GM12878 (cell line): ENCODE measurements around the gene SRSF1. TPM values are rescaled to one million over a fixed set of nuclear protein-coding genes. Genes with fewer than 3 reads are reported as not detected.

Source experiments
- ATAC-seq: fragments of 200-7000 bp; cut with Tn5 transposase; 3 replicates; pipeline ENCODE4 v1.9.1; 2020; ENCODE audit warnings: mild to moderate bottlenecking, moderate library complexity
- BruUV-seq: library from RNA; stranded (reverse); fragments of 400-500 nt; replicated peaks from 2 replicates; lab custom pipeline; 2021; lab: Mats Ljungman, UMichigan
- CTCF ChIA-PET: fragments of 300-600 bp; sonication (Branson Sonifier 250); formaldehyde crosslinking; extraction: SDS; loops from one replicate; lab custom pipeline; 2021; ENCODE audit warnings: inconsistent platforms; lab: Yijun Ruan, JAX
- POLR2A ChIA-PET: fragments of 350-600 bp; formaldehyde crosslinking; extraction: SDS; loops from one replicate; lab custom pipeline; 2021; ENCODE audit warnings: inconsistent platforms; lab: Charles Lee
- RAD21 ChIA-PET: fragments of 300-600 bp; sonication (Branson Sonifier 250); formaldehyde crosslinking; loops from one replicate; lab custom pipeline; 2023; ENCODE audit warnings: antibody characterized with exemption; ENCODE audit not compliant: unreplicated experiment; lab: Charles Lee
- SMC1A ChIA-PET: fragments of 300-600 bp; sonication (Branson Sonifier 250); formaldehyde crosslinking; loops from one replicate; lab custom pipeline; 2023; ENCODE audit not compliant: unreplicated experiment, uncharacterized antibody; lab: Charles Lee
- DNase-seq: peaks from one replicate; pipeline ENCODE4 v3.0.0-alpha.2; 2011; ENCODE audit warnings: low read depth, low spot score
- FAIRE-seq: peaks from 3 replicates; lab custom pipeline; 2011; peaks lifted over from hg19 to GRCh38; lab: Jason Lieb, UNC
- H2AFZ ChIP-seq: 2 replicates; pipeline ENCODE4 v1.6.0; 2011; ENCODE audit warnings: low read depth, low read length, control low read depth; ENCODE audit not compliant: control insufficient read depth
- H3K27ac ChIP-seq: 2 replicates; pipeline ENCODE4 v1.5.1; 2011; ENCODE audit warnings: control low read depth; ENCODE audit not compliant: control insufficient read depth, insufficient read depth
- H3K27me3 ChIP-seq, 2 experiments: replicated peaks in 1 of 2; 2 replicates each; pipeline versions ENCODE4 v1.6.0 to v1.6.1; 2011; ENCODE audit warnings: low read length in 1 of 2; ENCODE audit not compliant: control insufficient read depth in 2 of 2, insufficient read depth in 2 of 2
- H3K36me3 ChIP-seq, 2 experiments: 2 replicates each; pipeline ENCODE4 v1.5.1; 2011; ENCODE audit warnings: low read length in 1 of 2; ENCODE audit not compliant: control insufficient read depth in 2 of 2, insufficient read depth in 2 of 2
- H3K4me1 ChIP-seq: 2 replicates; pipeline ENCODE4 v1.6.1; 2011; ENCODE audit warnings: mild to moderate bottlenecking, low read length, moderate library complexity, mixed read lengths; ENCODE audit not compliant: control insufficient read depth, insufficient read depth
- H3K4me2 ChIP-seq: 2 replicates; pipeline ENCODE4 v1.6.0; 2011; ENCODE audit warnings: control low read depth; ENCODE audit not compliant: control insufficient read depth, insufficient read depth
- H3K4me3 ChIP-seq: fragments of 200-600 bp; sonication (generic); 2 replicates; pipeline ENCODE4 v1.5.1; 2016
- H3K79me2 ChIP-seq: 2 replicates; pipeline ENCODE4 v1.6.0; 2011; ENCODE audit warnings: low read length; ENCODE audit not compliant: control insufficient read depth, insufficient read depth
- H3K9ac ChIP-seq: 2 replicates; pipeline ENCODE4 v1.8.0; 2011; ENCODE audit warnings: low read length, control low read depth, mixed read lengths; ENCODE audit not compliant: control insufficient read depth, insufficient read depth
- H3K9me3 ChIP-seq: replicated peaks from 3 replicates; pipeline ENCODE4 v1.5.1; 2011; ENCODE audit warnings: mild to moderate bottlenecking, low read length; ENCODE audit not compliant: control insufficient read depth, insufficient read depth
- H4K20me1 ChIP-seq: 2 replicates; pipeline ENCODE4 v1.6.0; 2011; ENCODE audit not compliant: control insufficient read depth, insufficient read depth
- CBFB ChIP-seq: IDR thresholded peaks from 2 replicates; pipeline ENCODE4 v1.6.1; 2016; ENCODE audit warnings: antibody characterized with exemption, low read depth
- MYC ChIP-seq: IDR thresholded peaks from 2 replicates; pipeline ENCODE4 v1.6.1; 2011; ENCODE audit warnings: mild to moderate bottlenecking, low read length, moderate library complexity, inconsistent platforms; ENCODE audit not compliant: insufficient read depth, insufficient replicate concordance, insufficient read length, severe bottlenecking
- RFX5 ChIP-seq: IDR thresholded peaks from 2 replicates; pipeline ENCODE4 v1.6.1; 2011; ENCODE audit warnings: low read depth, low read length, improper control_type of control experiment
- SMC3 ChIP-seq: IDR thresholded peaks from 2 replicates; pipeline ENCODE4 v1.6.1; 2011; ENCODE audit warnings: low read length, improper control_type of control experiment, borderline replicate concordance
- TCF3 ChIP-seq: IDR thresholded peaks from 2 replicates; pipeline ENCODE4 v1.6.1; 2012; ENCODE audit warnings: low read depth, mild to moderate bottlenecking, low read length, borderline replicate concordance; ENCODE audit not compliant: insufficient read depth
- YBX1 ChIP-seq: fragments of 450-650 bp; IDR thresholded peaks from 2 replicates; pipeline ENCODE4 v1.6.1; 2016; ENCODE audit warnings: antibody characterized with exemption
- ZBTB4 ChIP-seq: fragments of 450-650 bp; formaldehyde crosslinking; IDR thresholded peaks from 2 replicates; pipeline ENCODE4 v1.4.0; 2022; ENCODE audit warnings: mild to moderate bottlenecking, moderate library complexity
- WGBS: methylation state at CpG from one replicate; pipeline ENCODE4 v1.1.6; 2016; ENCODE audit warnings: low lambda C conversion rate; ENCODE audit not compliant: insufficient replicate concordance, insufficient coverage; ENCODE audit errors: missing lambda C conversion rate; 5-methylcytosine and 5-hydroxymethylcytosine counted together
- in situ Hi-C: fragments of 300-500 bp; cut with MboI; formaldehyde crosslinking; loops from 9 replicates; pipeline ENCODE4 v1.14.3; 2018; ENCODE audit warnings: mixed read lengths
- intact Hi-C: fragments of 100-400 bp; cut with micrococcal nuclease; formaldehyde crosslinking; loops from one replicate; pipeline ENCODE4 v1.14.2; 2022; ENCODE audit not compliant: unreplicated experiment
- polyA plus RNA-seq, 11 experiments: library from polyadenylated mRNA; depleted of rRNA in 4 of 11; unstranded in 6 of 11; stranded (reverse) in 5 of 11; fragments of >200 nt; fragmentation: Nextera tagmentation in 4 of 11; fragmentation: Illumina TruSeq in 1 of 11; extraction: Ambion mirVana in 4 of 11; extraction: Trizol in 1 of 11; gene quantifications; 1 replicate in 1 of 11; 2 replicates in 10 of 11; pipeline versions ENCODE4 v1.2.1 to v1.2.3, GENCODE V29; 2011 to 2016; ENCODE audit warnings: inconsistent platforms in 2 of 11, missing spikeins in 2 of 11, low read depth in 1 of 11
- total RNA-seq, 4 experiments: library from RNA; depleted of rRNA in 3 of 4; stranded (reverse); fragments of >200 nt in 3 of 4; fragmentation: Illumina TruSeq in 1 of 4; extraction: Trizol in 1 of 4; gene quantifications; 2 replicates each; pipeline versions ENCODE4 v1.2.1 to v1.2.3, GENCODE V29; 2013 to 2021

The SRSF1 gene
- total and polyA plus RNA-seq, 10 of the 15 experiments (the other 5 are each of a cell fraction or from before 2014, with no cell fraction given) = 101 to 474 (median 404) TPM

DNA sequence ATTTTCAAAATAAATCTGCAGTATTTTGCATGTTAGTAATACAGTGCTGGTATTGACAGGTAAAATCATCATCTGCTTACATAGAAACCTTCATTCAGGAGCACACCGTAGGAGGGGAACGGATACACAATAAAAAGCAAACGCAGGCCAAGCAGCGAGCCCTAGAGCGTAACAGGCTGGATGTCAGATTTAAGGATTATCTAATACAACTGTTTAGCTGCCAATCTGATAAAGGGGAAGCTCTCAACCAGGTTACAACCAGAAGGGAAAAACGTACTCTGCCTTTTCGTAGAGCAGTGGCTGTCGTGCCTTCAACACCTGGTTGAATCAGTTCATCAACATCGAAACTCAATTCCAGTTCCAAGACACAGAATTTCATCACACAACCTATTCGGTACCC lies 35.5 kb downstream of the SRSF1 start (continued):
- TF ChIP-seq SMC3 (no peak), TCF3 (no peak)
- TF ChIP-seq, all 136 proteins: peak for 0

DNA sequence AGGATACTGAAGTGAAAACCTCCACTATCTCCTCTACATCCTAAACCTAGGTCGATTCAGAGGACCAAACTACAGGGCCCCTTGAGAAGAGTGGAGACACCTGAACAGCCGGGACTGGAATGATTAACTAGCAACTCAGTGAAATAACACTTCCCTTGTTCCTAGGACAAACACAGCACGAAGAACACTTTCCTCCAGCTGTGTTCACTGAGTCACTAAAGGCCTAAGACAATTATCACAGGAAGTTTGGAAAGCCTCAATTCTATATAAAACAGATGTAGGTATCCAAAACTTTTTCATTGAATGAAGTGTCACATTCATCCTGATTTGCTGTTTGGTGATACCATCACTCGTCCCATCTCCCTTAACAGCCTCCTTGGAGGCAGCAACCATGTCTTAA lies 36.3 kb downstream of the SRSF1 start:
- intact Hi-C loops = no loop called here
- BruUV-seq = no TSS peak
- Histone ChIP-seq H3K27ac (no peak overlapping the region), H2AFZ (no peak overlapping the region), H4K20me1 (no peaks in the 10 kb centered on the region), H3K4me1 (no peaks in the 10 kb centered on the region), H3K4me2 (no peak overlapping the region), H3K9me3 (no peaks in the 10 kb centered on the region), H3K79me2 (no peaks in the 10 kb centered on the region), H3K27me3 (no peaks in the 10 kb centered on the region), H3K36me3 (peaks cover 6 to 12% of the 10 kb centered on the region in 2 experiments), H3K9ac (no peak overlapping the region), H3K4me3 (no peak overlapping the region)
- DNase-seq = no peak
- ChIA-PET CTCF (interaction anchor here (0.7 to 2.0 kb wide), 3 partner anchors 20 to 58 kb away, joined by 3 to 8 read pairs (median 4); no protein-coding TSS in a partner anchor), SMC1A (interaction anchor here (1.4 kb wide), 1 partner anchor 15 kb away, joined by 6 read pairs; no protein-coding TSS in a partner anchor), RAD21 (no interaction called here), POLR2A (no interaction called here)
- 61% methylated on average over 4 of the region's 4 CpGs for WGBS
- TF ChIP-seq YBX1 (no peak), RFX5 (no peak), MYC (no peak), CBFB (no peak), ZBTB4 (CRISPR knock-in tag) (no peak)
- no peak for FAIRE-seq
- no peak for ATAC-seq
- in situ Hi-C loops = no loop called here
